ENCODE measurements around the gene PSMC4.

DNA sequence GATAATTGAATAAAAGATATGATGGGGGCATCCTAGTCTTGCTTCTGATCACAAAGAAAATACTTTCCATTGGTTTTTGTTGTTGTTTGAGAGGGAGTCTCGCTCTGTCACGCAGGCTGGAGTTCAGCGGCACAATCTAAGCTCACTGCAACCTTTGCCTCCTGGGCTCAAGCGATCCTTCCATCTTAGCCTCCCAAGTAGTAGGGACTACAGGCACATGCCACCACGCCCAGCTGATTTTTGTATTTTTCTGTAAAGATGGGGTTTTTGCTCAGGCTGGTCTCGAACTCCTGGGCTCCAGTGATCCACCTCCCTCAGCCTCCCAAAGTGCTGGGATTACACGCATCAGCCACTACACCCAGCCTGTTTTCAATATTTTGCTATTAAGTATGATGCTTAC lies 17.1 kb upstream of the PSMC4 start:
- no peak for TF ChIP-seq POLR2A (IDR thresholded peaks at IDR 0.05)
- TF ChIP-seq, protein P1, sequence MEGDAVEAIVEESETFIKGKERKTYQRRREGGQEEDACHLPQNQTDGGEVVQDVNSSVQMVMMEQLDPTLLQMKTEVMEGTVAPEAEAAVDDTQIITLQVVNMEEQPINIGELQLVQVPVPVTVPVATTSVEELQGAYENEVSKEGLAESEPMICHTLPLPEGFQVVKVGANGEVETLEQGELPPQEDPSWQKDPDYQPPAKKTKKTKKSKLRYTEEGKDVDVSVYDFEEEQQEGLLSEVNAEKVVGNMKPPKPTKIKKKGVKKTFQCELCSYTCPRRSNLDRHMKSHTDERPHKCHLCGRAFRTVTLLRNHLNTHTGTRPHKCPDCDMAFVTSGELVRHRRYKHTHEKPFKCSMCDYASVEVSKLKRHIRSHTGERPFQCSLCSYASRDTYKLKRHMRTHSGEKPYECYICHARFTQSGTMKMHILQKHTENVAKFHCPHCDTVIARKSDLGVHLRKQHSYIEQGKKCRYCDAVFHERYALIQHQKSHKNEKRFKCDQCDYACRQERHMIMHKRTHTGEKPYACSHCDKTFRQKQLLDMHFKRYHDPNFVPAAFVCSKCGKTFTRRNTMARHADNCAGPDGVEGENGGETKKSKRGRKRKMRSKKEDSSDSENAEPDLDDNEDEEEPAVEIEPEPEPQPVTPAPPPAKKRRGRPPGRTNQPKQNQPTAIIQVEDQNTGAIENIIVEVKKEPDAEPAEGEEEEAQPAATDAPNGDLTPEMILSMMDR (IDR thresholded peaks at IDR 0.05), result no peak
